GM19351 (cell line): Measurements from ENCODE around the gene SSR3.

Source experiments
- ATAC-seq: cut with Tn5 transposase; IDR thresholded peaks from one replicate; pipeline ENCODE4 v1.9.1; 2021; ENCODE audit warnings: mild to moderate bottlenecking, moderate library complexity; ENCODE audit not compliant: unreplicated experiment

The SSR3 gene

GRCh38 chr3:156495816-156496215 lies 59.1 kb downstream of the SSR3 start:
- no peak for ATAC-seq

DNA sequence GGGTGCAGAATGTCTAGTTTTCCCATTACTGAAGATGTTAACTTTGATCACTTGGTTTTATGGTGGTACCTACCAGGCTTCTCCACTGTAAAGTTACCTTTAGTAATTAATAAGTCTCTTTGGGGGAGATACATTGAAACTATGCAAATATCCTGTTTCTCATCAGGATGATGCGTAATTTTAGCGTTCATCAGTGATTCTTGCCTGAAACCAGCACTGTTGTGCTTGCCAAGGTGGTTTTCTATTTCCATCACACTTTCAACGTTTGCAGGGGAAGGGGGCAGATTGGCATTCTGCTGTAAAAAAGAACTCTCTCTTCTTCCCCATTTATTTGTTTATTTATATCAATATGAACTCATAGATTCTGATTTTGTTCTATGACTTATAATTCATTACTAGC lies 61.0 kb downstream of the SSR3 start:
- ATAC-seq, result no peak

GRCh38 chr3:156492801-156493261 lies 62.1 kb downstream of the SSR3 start:
- no peak for ATAC-seq

- ATAC-seq, result no peak
These were observed 63.7 kb downstream of the SSR3 start for GRCh38 chr3:156491192-156491591.
